Activated naive CD8-positive, alpha-beta T cell treated with anti-CD3 and anti-CD28 coated beads, Interleukin-2, amount 50 U/mL, for 16 hours (primary cell): Measurements from ENCODE around the gene PPP2R2B.

ENCODE experiments used
- DNase-seq: peaks from one replicate; pipeline ENCODE4 v3.0.0-alpha.2; 2020; ENCODE audit warnings: low read depth, low spot score

Gene PPP2R2B

DNA sequence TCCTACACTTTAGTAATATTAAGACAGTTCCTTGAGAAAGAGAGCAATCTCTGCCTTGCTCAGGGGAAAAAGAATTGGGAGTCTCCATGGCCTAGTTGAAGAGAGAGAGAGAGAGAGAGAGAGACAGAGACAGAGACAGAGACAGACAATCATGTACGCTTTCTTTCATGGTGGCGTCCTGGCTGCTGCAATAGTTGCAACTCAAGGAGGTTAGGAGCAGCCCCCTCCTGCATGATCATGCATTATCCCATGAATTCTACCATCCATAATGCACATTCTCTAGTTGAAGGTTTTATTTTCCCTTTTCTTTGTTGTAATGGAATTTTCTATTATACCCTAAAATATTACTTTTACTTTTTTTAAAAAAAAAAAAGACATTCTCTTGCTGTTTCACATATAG lies 50.7 kb downstream of the PPP2R2B start:
- DNase-seq = no peak

DNA sequence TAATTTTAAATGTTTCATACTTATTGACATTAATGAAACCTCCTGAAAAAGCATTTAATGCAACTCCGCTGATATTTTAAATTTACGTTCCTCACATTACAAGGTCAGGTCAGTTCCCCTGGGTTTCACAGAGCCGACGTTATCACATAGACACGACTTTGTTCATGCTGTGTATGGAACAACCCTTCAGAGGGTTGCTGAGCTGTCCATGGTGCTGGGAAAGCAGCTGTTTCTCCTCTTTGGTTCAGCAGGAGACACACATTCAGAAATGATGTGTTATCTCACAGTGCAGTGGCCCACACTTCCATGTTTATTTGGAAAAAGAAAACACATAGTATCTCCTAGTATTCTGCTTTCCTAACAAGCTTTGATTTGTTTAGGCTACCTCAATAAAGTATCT lies 53.5 kb downstream of the PPP2R2B start:
- no peak for DNase-seq

- DNase-seq = no peak
Measured at GRCh38 chr5:146821732-146822131, 56.8 kb downstream of the PPP2R2B start.

GRCh38 chr5:146820987-146821386 lies 57.6 kb downstream of the PPP2R2B start:
- no peak for DNase-seq

- no peak for DNase-seq
Measured at GRCh38 chr5:146818822-146819221, 59.7 kb downstream of the PPP2R2B start.

- DNase-seq = no peak
Measured at GRCh38 chr5:146817973-146818372, 60.6 kb downstream of the PPP2R2B start.

GRCh38 chr5:146816775-146817387 lies 61.7 kb downstream of the PPP2R2B start:
- DNase-seq = no peak

- no peak for DNase-seq
Measured at GRCh38 chr5:146815411-146815810, 63.1 kb downstream of the PPP2R2B start.

GRCh38 chr5:146813346-146814157 lies 65.0 kb downstream of the PPP2R2B start:
- DNase-seq = no peak

- DNase-seq = no peak
Measured at GRCh38 chr5:146805081-146805480, 73.5 kb downstream of the PPP2R2B start.

GRCh38 chr5:146802945-146803522 lies 75.5 kb downstream of the PPP2R2B start:
- DNase-seq = no peak

DNA sequence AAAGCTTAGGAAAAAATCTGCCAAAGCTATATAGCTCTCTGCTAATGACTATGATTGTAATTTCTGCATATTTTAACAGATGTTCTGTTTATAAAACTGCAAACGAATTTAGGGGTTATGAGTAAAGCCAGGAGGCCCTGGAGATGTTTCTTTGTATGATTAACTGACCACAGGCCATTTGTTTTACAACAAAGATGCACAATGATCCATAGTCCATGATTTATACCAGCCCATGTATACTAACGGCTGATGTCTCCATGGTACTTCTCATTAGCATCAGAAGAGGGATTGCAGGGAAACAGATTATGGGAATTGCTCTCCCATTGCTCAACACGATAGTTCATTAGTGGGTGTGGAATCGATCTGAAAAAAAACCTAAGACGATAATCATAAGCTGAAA lies 78.9 kb downstream of the PPP2R2B start:
- no peak for DNase-seq

- no peak for DNase-seq
Measured at GRCh38 chr5:146799231-146799630, 79.3 kb downstream of the PPP2R2B start.

- DNase-seq = no peak
Measured at GRCh38 chr5:146797658-146798057, 80.9 kb downstream of the PPP2R2B start.

- DNase-seq = no peak
Measured at GRCh38 chr5:146796911-146797310, 81.6 kb downstream of the PPP2R2B start.

GRCh38 chr5:146796144-146796543 lies 82.4 kb downstream of the PPP2R2B start:
- DNase-seq = no peak

DNA sequence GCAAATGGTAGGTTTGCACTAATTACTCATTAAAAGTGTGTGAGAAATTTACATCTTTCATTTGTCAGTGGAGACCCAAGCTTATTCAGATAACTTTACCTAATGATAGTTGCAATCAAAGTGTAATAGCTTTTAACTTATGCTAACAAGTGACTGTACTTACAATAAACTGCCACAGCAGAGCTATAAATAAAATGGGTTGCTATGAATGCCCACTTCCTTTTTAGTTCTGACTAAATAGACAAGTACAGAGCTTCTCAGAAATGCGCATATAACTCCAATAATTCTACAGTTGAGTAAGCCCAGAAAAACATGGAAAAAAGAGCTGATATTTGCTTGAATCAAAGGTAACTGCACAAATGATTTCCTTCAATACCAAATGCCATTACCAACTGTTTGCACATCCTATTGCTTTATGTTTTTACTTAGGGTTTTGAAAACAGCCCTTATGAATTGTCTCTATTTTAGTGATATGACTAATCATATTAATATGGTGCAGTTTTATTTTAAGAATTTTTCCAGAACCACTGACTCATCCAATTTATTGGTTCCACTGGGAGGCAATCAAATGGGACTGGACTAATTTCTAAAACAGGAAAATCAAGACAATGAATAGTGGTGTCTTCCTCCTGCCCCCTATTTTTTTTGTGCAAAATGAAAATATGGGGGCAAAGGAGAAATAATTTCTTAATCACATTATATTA lies 84.1 kb downstream of the PPP2R2B start:
- DNase-seq = no peak

- DNase-seq = no peak
Measured at GRCh38 chr5:146793709-146794108, 84.8 kb downstream of the PPP2R2B start.

DNA sequence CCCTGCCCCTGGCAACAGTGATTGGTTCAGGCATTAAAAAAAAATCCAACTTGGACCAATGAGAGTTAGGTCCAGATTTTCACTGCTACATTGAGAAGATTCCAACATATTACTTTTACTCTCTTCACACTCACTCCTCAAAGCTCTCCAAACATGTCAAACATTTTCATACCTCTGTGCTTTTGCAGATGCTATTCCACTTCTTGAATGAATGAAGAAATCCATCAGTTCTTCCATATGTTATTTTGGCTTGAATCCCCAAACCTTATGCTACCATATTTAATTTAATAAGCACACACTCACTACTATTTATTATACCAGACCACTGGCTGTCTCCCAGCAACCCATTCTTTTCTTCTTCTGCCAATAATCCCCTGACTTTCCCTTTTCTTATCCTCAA lies 87.1 kb downstream of the PPP2R2B start:
- DNase-seq = no peak

- DNase-seq = no peak
Measured at GRCh38 chr5:146789712-146790653, 88.6 kb downstream of the PPP2R2B start.

DNA sequence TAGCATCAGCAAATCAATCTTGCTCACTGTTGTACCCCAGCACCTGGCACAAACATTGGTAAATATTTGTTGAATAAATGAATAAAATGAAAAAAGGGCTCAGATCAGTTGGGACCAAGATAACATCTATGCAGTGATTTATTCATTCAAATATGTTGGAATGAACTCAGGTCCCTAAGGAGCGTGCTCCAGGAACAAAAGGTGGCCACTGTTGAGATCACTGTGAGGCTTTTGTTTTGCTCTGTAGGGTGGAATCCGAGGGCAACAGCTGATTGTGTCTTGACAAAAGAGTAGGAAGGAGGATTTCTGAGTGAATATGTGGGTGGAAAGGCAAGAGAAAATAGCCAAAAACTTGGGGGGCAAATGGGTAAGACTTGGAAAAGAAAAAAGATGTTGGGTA lies 89.7 kb downstream of the PPP2R2B start:
- no peak for DNase-seq
